Upper lobe of right lung (tissue), 1 donor: ENCODE data around the gene PGC. TPM values are rescaled to one million over a fixed set of nuclear protein-coding genes. Genes with fewer than 3 reads are reported as not detected.

ENCODE experiments used
- ATAC-seq: fragments of 200-7000 bp; cut with Tn5 transposase; one replicate; pipeline ENCODE4 v1.9.1; 2020; ENCODE audit warnings: mild to moderate bottlenecking, moderate library complexity
- DNase-seq: peaks from one replicate; pipeline ENCODE4 v3.0.0-alpha.2; 2020
- H3K27ac ChIP-seq: fragments of 200-600 bp; one replicate; pipeline ENCODE4 v1.8.0; 2022
- H3K27me3 ChIP-seq: fragments of 200-600 bp; one replicate; pipeline ENCODE4 v1.8.0; 2022; ENCODE audit warnings: mild to moderate bottlenecking
- H3K36me3 ChIP-seq: fragments of 200-600 bp; one replicate; pipeline ENCODE4 v1.8.0; 2022
- H3K4me1 ChIP-seq: fragments of 200-600 bp; one replicate; pipeline ENCODE4 v1.8.0; 2022
- H3K4me3 ChIP-seq: fragments of 200-600 bp; one replicate; pipeline ENCODE4 v1.8.0; 2022; ENCODE audit warnings: mild to moderate bottlenecking
- H3K9me3 ChIP-seq: fragments of 200-600 bp; one replicate; pipeline ENCODE4 v1.8.0; 2022
- CTCF ChIP-seq: fragments of 200-600 bp; IDR thresholded peaks from one replicate; pipeline ENCODE4 v1.8.0; 2022; ENCODE audit warnings: antibody characterized with exemption
- intact Hi-C: fragments of 100-400 bp; cut with DNase I; formaldehyde crosslinking; loops from one replicate; pipeline ENCODE4 v1.11.0; 2022
- total RNA-seq: library from RNA; stranded (reverse); fragmentation: NEBNext Ultra II Directional; extraction: Animal tissue kit (Norgen Biotek cat#: 25700); gene quantifications from one replicate; pipeline ENCODE4 v1.2.1, GENCODE V29; 2021
- donor health status: DM: no; HTN: yes; CAD: no; lungs with severe emphysema.

PGC gene
- total RNA-seq, 1 donor from 2014 or later: 1,050 TPM

- intact Hi-C loops: no loop called here
- no peak for TF ChIP-seq CTCF
- ATAC-seq (no peak), DNase-seq (no peak)
- Histone ChIP-seq H3K4me3 (peak overlapping the region; percentile 14), H3K36me3 (no peaks in the 10 kb centered on the region), H3K9me3 (no peaks in the 10 kb centered on the region), H3K27ac (no peak overlapping the region), H3K4me1 (no peaks in the 10 kb centered on the region), H3K27me3 (no peaks in the 10 kb centered on the region)
Observed at GRCh38 chr6:41743406-41744235, 3.6 kb downstream of the PGC start.

DNA sequence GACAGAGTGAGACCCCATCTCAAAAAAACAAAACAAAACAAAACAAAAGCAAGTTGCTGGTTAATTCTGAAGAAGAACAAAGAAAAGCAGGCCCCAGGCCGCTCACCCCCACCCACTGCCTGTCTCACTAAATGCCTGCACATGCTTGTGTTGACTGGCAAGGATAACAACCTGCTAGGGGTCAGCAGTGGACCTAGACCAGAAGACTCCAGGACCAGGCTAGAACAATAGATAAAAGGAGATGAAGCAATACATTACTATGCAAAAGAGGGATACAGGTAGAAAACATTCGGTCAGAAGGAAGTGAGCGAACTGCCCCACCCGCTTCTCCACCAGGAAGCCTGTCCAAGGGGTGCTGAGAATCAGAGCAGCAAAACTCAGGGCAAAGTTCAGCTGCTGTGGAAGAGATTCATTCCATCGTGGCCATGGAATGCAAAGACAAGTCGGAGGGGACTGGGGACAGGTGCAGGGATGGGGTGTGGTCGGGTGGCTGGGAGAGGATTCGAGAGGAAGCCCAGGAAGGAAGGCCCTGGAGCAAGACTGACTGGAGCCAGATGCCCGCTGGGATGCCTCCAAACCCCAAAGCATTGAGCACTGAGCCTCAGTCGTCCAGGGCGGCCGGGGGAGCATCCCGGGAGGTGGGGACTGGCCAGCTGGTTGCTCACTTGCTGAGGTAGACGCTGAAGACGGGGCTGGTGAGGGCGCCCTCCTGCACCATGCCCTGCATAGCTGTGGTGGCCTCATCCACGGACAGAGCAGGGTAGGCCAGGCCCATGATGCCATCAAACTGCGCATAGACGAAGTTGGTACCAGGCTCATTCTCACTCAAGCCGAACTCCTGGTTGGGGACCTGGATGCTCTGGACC is 5.3 kb downstream of the PGC start:
- no peaks in the 10 kb centered on the region for H3K4me1 ChIP-seq
- TF ChIP-seq CTCF: no peak
- DNase-seq (no peak), ATAC-seq (no peak)
- no peak overlapping the region for H3K4me3 ChIP-seq
- no peaks in the 10 kb centered on the region for H3K27me3 ChIP-seq
- intact Hi-C loops: no loop called here
- no peaks in the 10 kb centered on the region for H3K9me3 ChIP-seq
- H3K27ac ChIP-seq: no peak overlapping the region
- H3K36me3 ChIP-seq: no peaks in the 10 kb centered on the region

DNA sequence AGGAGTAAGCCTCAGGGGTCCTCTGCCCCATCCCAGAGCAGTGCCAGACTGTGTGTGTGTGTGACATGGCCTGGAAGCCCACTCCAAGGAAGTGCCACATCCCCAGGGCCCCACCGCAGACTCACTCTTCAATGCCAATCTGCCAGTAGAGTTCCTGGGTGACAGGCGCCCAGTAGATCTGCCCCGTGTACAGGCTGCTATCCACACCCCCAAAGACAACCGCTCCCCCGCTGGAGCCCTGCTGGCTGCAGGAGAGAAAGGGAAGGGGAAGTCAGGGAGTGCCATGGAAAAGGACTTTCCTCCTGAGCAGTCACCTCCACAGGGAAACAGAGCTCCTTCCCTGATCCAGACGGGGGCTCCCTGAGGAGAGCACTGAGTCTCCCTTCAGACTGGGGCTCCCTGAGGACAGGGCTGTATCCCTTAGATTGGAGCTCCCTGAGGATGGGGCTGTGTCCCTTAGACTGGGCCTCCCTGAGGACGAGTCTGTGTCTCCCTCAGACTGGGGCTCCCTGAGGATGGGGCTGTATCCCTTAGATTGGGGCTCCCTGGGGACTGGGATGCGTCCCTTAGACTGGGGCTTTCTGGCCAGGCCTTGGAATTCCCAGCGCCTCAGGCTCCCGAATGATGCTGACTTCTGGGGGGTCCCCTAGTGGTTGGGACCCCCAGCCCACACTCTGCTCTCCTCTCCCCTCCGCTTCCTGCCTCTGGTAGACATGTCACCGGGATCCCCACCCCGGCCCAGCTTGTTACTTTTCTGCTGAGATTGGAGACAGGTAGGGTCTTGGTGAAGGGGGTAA is 6.6 kb downstream of the PGC start:
- Histone ChIP-seq H3K27me3 (no peaks in the 10 kb centered on the region), H3K4me1 (no peaks in the 10 kb centered on the region), H3K27ac (no peak overlapping the region), H3K9me3 (no peaks in the 10 kb centered on the region), H3K36me3 (no peaks in the 10 kb centered on the region), H3K4me3 (no peak overlapping the region)
- ATAC-seq: no peak
- no peak for DNase-seq
- intact Hi-C loops: no loop called here
- TF ChIP-seq CTCF: no peak

DNA sequence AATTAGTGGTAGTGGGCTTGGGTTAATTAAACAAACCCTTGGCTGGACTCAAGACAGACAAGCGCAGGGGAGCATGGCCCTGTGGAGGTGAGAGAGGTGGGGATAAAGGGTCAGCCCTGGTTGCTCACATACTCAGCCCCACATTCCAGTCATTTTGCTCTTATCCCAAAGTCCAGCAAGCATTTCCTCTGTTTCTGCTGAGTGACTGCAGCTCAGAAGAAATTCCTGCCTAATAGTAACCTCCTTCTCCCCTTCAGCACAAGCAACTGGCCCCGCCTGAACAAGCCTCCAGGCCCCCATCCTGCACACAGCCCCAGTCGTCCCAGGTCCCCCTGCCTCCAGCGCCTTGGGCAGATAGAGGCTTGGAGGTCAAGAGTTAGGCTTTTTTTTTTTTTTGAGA is 8.2 kb downstream of the PGC start:
- ATAC-seq (no peak), DNase-seq (no peak)
- intact Hi-C loops: no loop called here
- no peak for TF ChIP-seq CTCF
- no peak overlapping the region for H3K27ac ChIP-seq
- no peaks in the 10 kb centered on the region for H3K4me1 ChIP-seq
- no peak overlapping the region for H3K4me3 ChIP-seq
- no peaks in the 10 kb centered on the region for H3K27me3 ChIP-seq
- H3K9me3 ChIP-seq: no peaks in the 10 kb centered on the region
- no peaks in the 10 kb centered on the region for H3K36me3 ChIP-seq

DNA sequence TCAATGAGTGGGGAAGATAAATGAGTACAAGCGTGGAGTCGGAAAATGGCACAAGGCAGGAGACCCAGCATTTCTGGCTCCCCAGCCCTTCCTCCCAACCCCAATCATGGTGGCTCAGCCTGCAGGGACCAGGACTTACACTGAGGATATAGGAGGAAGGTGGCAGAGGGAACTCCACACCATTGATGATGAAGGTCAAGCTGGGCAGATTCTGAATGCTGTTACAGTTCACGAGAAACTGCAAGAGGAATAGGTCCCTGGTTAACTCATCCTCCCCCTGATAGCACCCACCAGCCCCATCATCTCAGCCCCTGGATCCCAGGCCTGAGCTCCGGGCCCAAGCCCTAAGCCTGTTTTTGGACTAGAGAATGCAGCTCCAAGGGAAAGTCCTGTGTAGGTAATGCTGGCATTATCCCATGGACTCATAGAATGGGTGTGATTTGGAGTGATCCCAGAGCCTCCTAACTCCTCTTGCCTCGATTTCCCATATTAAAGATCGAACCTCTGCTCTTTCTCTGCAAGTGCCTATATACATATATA is 9.5 kb downstream of the PGC start:
- TF ChIP-seq CTCF: no peak

More for the DNA sequence above, 9.5 kb downstream of the PGC start:
- no peaks in the 10 kb centered on the region for H3K36me3 ChIP-seq
- H3K4me1 ChIP-seq: peaks cover 11% of the 10 kb centered on the region
- intact Hi-C loops: no loop called here
- no peaks in the 10 kb centered on the region for H3K9me3 ChIP-seq
- no peak for ATAC-seq
- no peak for DNase-seq
- no peak overlapping the region for H3K27ac ChIP-seq
- H3K27me3 ChIP-seq: no peaks in the 10 kb centered on the region
- H3K4me3 ChIP-seq: no peak overlapping the region
